ENCODE data around the gene PPP2R1A. TPM values are rescaled to one million over a fixed set of nuclear protein-coding genes. Genes with fewer than 3 reads are reported as not detected.

The PPP2R1A gene
- total and polyA plus RNA-seq, 2 of the 13 experiments (the other 11 are each of a cell fraction or from before 2014, with no cell fraction given) = 86.7 to 130 TPM

GRCh38 chr19:52269338-52270261, 79.7 kb downstream of the PPP2R1A start, which contains the start of gene ZNF766 (continued):
- TF ChIP-seq ARID5B (CRISPR knock-in tag; IDR thresholded peaks at IDR 0.05) (no peak; the same call in 1 of the 2 replicates), TERF1 (CRISPR knock-in tag; IDR thresholded peaks at IDR 0.05) (no peak), FOXA1 (IDR thresholded peaks at IDR 0.05) (no peak), FOXA1 (CRISPR knock-in tag; IDR thresholded peaks at IDR 0.05) (no peak), GABPA (IDR thresholded peaks at IDR 0.05; ENCODE audit: low read depth, low read length) (peak; percentile 43; the same call in 1 of the 2 replicates), GABPA (CRISPR knock-in tag; IDR thresholded peaks at IDR 0.05; ENCODE audit: low read depth) (peak; percentile 75), ZNF12 (CRISPR knock-in tag; IDR thresholded peaks at IDR 0.05) (0 out of 2 replicates have a peak, but pooled peaks have one; percentile 26), TIGD3 (CRISPR knock-in tag; IDR thresholded peaks at IDR 0.05; ENCODE audit: borderline replicate concordance) (no peak), ATF7 (IDR thresholded peaks at IDR 0.05) (no peak), ATF7 (CRISPR knock-in tag; IDR thresholded peaks at IDR 0.05) (no peak), CBFB (CRISPR knock-in tag; IDR thresholded peaks at IDR 0.05) (no peak), NONO (IDR thresholded peaks at IDR 0.05) (no peak), NONO (CRISPR knock-in tag; conservative IDR thresholded peaks at IDR 0.05) (0 out of 2 replicates have a peak, but pooled peaks have one; percentile 40), ZBTB2 (CRISPR knock-in tag; IDR thresholded peaks at IDR 0.05; ENCODE audit: low read depth) (no peak), ATRX (CRISPR knock-in tag; IDR thresholded peaks at IDR 0.05; ENCODE audit: borderline replicate concordance) (no peak), ZNF83 (CRISPR knock-in tag; IDR thresholded peaks at IDR 0.05; ENCODE audit: borderline replicate concordance) (no peak), E2F1 (CRISPR knock-in tag; IDR thresholded peaks at IDR 0.05) (peak; percentile 74; the same call in 1 of the 2 replicates), SIN3B (IDR thresholded peaks at IDR 0.05; ENCODE audit: low read length) (no peak; the same call in 1 of the 2 replicates), RXRB (CRISPR knock-in tag; IDR thresholded peaks at IDR 0.05; ENCODE audit: borderline replicate concordance) (0 out of 2 replicates have a peak, but pooled peaks have one; percentile 31)

All from HepG2 (cell line).